HG03571 (cell line): ENCODE data around the gene PLCE1.

ENCODE experiments used
- ATAC-seq: cut with Tn5 transposase; IDR thresholded peaks from one replicate; pipeline ENCODE4 v1.9.1; 2021; ENCODE audit not compliant: unreplicated experiment

The PLCE1 gene

DNA sequence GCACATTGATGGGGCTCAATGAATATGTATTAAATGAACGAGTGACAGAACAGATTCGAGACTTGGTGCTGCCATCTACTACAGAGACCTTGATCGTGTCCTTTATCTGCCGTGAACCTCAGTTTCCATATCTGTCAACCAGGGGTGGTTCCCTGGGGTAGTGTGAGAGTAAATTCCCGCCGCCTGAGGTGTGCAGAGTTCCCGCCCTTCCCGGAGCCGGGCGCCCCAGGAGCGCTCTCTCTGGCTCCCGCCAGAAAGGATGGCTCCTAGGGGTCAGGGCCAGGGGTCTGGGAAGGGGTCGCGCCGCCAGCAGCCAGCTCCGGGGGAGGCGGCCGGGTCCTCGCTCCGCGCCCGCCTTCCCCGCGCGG is 333 bp upstream of the PLCE1 start:
- no peak for ATAC-seq

DNA sequence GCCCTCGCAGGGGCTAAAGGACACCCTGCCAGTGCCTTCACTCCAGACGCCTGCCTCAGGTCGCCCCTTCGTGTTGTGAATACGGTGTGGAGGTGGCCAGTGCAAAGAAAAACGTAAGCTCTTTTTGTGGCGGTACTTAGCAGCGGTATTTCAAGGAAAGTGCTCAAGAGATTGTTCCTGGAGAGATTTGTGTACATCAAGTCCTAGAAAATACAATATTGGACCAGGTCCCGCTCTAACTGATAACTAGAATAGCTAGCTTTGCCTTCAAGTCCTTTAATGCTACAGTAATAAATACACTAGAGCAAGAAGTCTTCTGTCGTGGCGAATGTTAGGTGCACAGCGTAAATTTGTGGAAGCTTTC is 689 bp downstream of the PLCE1 start:
- ATAC-seq, result no peak

DNA sequence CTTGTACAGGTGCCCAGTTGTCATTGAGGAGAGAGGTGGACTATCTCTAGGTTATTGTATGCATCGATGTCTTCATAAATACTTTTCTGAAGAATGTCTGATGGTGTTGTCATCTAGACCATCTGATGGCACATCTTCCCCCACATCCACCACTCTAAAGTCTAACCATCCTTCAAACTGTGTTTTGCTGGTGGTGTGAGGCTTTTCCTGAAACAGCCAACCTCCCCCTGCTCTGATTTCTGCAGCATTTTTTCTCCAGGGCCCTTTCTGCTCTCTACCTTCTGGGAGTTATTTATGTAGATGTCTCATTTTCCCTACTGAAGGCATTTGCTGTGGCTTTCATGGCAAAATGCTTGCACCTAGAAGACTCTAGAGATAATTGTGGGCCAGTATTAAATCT is 1.5 kb downstream of the PLCE1 start:
- ATAC-seq, result no peak

DNA sequence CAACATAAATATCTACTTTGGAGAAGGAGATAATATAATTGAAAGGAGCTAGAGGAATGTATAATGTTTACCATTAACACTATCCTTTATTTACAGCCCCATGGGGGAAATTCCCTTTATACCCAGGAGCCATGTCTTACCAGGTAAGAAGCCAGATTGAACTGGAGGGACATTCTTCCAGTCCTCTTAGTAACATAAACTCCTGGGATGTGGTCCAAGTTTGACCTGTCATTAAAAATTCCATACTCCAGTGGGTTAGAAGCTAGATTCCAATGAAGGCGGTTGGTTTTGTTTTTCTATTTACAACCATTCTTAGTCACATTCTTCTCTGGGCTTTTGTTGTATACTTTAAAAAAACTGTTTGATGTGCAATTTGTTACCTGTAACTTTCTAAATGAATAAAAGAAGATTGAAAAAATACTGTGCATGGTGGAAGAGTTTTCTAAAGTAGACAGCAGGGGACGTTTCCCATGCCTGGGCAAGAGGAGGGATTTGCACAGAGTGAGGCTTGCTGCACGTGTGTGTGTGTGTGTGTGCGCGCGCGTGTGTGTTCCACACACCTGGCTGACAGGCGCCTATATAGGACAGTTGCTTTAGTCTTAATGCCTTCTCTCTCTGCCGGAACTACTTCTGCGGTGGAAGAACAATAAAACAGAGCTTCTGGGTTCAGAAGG is 2.0 kb downstream of the PLCE1 start:
- ATAC-seq, result no peak

DNA sequence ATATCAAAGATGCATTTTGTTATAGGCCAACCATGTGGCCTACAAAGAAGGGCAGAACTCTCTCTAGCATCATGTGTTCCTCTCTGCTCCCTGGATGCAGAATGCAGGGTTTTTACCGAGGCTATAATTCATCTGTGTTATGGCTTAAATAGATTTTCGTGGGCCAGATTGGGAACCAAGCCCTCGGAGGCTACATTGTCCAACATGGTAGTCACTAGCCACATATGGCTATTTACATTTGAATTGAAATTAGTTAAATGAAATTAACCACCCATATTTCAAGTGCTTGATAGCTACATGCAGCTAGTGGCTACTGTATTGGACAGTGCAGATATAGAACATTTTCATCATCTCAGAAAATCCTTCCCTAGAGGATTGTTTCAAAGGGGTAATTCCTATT is 2.8 kb downstream of the PLCE1 start:
- no peak for ATAC-seq

DNA sequence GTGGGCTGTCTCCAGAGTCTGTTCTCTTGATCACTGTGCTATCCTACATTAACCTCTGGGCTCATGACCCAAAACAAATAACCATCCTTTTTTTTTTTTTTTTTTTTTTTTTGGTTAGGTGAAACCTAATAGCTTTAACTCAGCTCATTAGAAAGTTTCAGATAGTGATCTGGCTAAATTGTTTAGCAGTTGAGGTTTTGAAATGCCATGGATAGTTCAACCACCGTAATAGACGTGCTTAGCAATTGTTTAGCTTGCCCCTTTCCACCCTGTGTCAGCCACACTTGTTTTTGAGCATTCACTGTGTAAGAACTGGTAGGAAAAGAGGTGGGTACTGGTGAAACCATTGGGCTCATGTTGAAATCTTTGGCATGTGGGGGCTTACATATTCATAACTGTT is 3.8 kb downstream of the PLCE1 start:
- no peak for ATAC-seq

DNA sequence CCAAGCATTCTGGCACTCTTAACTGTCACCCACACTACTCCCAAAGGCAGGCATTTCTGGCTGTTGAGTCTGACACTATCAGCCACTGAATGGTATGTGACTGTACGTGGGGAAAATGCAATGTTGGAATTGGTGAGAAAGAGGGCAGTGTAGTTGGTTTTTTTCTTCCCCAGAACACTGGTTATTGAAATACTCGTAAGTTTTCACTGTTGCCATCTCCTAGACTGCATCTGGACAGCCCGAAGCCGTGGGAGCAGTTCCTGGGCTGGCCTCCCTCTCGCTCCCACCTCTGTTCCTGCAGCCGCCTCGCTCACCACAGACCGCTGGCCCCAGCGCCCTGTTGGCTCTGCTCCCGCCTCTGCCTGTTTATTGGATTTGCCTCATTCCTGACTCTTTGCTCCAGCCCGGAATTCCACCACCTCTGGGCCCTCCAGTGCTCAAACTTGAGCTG is 5.7 kb downstream of the PLCE1 start:
- ATAC-seq, result no peak

DNA sequence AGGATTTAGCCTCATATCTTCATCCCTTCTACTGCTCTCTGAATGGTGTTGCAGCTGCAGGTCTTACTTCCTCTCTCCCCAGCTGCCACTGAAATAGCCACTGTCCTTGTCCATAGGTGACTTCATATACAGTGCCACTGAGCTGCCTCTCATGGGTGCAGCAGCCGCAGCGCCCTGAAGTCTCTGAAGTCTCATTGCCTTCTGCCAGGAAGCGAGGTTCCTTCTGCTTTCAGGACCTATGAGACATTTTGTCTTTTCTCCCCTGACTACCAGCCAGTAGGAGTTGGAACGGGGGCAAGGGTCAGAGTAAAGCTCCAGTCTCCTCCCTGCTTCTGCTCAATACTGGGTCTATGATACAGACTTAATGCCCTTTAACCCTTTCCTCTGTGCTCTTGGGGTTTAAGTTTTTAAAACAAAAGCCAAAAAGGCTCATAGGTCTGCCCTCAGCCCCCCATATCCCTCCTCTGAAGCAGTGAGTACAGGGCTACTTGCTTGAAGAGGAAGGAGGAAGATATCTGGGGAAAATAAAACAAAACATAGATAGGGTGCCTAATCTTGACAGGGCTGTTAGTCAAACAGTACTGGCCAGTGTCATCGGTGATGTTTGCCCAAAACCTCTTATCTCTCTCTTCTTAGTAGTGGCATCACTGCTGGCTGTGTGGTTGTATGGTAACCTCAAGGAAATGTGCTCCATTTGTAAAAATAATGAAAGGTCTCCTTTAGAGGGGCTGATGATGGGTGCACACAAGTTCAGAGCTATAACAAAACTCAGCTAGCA is 7.1 kb downstream of the PLCE1 start:
- ATAC-seq, result no peak

DNA sequence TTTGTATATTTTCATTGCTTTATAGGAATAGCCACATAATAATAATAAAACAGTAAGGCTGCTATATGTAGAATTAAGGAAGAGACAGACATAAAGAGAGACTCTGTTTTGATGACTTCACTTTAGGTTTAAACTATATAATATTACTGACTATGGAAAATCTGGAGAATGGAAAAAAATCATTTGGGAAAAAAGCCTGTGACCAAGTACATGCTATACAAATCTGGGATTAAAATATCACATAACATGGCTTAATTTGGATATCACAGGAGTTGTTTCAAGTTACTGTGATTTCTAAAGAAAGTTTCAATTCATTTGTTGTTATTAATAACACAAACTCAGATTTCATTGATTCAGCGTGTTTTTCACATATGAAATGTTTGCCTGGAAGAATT is 7.7 kb downstream of the PLCE1 start:
- no peak for ATAC-seq

DNA sequence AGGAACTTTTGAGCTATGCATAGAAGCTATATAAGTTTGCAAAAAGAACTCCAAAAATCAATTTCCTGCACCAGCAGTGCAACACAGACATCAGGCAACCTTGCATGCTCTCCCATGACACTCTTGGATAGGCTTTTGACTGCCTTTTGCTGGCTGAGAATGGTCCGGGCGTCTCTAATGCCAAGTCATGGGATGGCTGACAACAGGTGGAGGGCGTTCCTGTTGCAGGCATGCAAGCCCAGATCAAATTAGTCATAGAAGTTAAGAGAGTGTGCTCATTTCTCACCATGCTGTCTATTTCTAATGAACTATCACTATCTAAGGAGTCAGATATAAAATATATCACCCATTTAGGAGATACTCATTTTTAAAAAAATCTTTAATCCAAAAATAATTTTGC is 8.4 kb downstream of the PLCE1 start:
- ATAC-seq, result no peak

DNA sequence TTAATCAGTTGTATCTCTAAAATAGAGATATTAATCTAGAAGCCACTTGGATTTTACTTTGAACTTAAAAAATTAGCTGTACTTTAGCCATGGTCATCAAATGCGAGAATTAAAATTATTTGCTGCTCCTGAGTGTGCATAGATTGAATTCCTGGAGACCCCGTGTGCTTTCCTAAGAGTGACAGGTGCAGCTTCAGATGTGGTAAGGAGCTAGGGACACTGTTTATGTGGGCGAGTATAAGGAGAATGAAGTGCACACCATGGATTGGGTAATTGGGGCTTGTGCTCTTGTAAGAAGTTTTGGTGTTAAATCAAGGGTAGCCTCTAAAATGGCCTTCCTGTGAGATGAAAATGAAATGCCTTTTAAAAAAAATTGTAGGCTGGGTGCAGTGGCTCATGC is 9.8 kb downstream of the PLCE1 start:
- ATAC-seq, result no peak

DNA sequence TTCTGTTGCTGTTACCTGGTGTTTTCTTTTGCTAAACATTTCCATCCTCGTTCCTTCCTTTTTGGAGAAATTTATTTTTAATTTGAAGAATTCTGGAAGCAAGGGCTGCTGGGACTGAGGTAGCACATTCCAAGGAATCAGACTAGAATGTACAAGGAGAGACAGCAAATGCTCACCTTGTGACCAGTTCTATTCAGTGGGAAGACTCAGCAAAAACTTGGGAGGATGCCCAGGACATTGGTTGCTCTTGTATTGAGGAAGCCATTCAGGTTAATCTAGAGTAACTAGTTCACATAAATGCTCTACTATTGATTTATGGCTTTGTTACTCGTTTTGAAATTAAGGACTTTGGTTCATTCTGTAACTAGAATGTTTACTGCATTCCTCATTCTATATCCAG is 11.3 kb downstream of the PLCE1 start:
- no peak for ATAC-seq

DNA sequence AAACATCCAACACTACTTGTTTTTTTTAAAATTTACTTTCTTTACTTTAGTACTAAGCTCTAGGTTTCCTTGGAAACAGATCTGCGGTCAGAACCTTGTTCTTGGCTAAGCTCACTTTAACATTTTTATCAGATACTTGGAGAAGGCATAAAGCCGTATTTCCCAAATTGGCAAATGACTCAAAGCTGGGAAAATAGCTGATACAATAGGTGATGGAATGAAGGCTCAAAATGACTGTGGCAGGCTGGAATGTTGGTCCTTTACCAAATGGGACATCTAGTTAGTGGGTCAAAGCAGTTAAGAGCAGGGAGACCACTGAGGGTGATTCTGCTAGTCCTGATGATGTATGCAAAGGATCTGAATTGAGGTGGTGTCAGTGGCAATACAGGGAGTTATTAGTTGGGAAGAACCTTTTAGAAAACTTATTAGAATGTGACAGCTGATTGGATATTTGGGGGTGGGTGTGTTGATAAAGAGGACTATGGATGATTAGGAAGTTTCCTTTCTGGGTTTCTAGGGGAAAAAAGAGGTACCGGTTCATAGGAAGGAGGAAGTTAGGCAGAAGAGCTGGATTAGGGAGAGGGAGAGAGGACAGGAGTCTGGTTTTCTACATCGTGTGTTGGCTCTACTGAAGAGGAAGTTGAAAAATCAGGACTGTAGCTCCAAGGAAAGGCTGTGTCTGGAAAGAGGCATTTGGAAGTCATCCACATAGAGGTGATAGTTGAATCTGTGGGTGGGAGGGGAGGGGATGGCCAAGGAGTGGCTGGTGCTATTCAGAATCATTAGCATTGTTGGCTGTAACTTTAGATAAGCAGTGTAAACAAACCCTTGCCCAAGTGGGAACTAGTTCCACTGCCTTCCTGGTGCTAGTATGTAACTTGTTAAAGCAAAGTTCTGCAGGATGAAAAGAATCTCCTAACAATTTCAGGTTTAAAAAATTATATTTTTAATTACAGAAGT is 13.1 kb downstream of the PLCE1 start:
- ATAC-seq, result no peak

DNA sequence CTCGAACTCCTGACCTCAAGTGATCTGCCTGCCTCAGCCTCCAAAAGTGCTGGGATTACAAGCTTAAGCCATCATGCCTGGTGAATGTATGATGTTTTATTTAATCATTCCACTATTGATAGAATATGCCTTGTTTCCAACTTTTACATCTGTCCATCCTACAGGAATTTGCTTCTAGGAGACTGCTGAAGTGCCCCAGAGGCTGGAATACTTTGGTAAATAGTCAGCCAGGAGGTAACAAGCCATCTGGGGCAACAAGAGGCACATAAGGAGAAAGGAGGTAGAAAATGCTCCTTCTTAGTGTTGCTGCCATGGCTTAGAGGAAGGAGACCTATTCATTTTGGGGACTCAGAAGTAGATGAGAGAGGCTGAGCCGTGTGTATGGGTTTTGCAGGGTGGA is 14.8 kb downstream of the PLCE1 start:
- ATAC-seq, result no peak

DNA sequence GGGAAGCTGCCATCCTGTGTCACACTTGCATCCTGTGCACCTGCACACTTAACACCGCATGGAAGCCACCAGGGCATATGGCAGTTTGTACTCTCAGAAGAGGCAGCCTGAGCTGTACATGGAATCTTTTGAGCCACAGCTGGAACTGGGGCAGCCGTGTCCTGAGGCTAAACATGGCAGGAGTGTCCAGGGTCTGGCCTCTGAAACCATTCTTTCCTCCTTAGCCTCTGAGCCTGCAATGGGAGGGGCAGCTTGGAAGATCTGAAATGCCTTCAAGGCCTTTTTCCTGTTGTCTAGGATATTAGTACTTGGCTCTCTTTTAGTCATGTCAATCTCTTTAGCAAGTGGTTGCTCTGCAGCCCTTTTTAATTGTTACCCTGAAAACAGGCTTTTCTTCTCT is 16.4 kb downstream of the PLCE1 start:
- ATAC-seq, result no peak

DNA sequence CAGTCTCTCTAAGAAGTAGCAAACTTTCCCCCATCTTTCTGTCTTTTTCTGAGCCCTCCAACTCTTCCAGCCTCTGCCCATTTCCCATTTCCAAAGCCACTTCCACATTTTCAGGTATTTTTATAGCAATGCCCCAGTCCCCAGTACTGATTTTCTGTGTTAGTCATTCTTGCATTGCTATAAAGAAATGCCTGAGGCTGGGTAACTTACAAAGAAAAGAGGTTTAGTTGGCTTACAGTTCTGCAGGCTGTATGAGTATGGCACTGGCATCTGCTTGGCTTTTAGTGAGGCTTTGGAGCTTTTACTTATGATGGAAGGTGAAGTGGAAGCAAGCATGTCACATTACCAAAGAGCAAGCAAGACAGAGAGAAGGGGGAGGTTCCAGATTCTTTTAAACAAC is 17.2 kb downstream of the PLCE1 start:
- no peak for ATAC-seq

DNA sequence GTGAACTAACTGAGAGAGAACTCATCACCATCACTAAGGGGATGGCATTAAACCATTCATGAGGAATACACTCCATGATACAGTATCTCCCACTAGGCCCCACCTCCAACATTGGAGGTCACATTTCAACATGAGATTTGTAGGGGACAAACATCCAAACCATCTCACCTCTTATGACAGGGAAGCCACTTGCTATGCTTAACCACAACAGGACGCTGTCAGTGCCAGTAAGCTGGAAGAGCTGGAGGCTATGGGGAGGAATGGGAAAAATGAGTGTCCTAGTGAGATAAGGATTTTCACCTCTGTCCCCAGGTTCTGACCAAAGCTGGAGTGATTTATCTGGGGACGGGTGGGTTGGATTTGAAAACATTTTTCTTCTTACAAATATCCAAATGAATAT is 17.6 kb downstream of the PLCE1 start:
- ATAC-seq, result no peak

DNA sequence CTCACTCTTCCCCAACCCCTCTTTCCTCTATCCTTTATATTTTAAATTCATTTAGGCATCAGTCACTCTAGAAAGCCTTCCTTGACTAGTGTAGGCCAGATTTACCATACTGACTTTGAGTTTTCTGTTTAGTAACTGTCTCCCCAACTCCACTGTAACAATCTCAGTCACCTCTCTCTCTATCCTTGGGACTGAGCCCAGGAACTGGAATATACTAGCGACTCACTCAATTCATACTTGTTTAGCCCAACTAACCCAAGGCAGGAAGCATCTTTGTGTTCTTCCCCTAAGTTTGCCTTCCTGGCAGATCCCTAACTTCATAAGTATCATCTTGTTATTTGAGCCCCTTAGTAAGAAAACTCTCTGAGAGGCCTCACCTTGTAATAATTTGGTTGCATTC is 19.1 kb downstream of the PLCE1 start:
- no peak for ATAC-seq

DNA sequence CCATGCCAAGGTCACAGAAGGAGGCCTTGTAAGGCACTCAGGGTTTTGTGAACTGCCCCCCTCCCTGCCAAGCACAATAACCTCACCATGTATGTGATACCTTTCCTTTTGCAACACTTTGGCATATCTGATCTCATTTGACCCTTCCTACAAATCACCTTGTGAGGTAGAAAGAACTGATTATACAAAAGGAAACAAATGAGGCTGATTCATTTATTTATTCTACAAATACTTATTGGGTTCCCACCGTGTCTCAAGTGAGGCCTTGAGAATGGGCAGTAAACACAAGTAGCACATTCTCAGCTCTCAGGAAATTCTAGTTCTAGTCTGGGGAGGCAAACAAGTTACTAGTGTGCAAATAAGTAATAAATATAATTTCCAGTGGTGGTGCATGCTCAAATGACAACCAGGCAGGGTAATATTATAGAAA is 19.6 kb downstream of the PLCE1 start:
- no peak for ATAC-seq

DNA sequence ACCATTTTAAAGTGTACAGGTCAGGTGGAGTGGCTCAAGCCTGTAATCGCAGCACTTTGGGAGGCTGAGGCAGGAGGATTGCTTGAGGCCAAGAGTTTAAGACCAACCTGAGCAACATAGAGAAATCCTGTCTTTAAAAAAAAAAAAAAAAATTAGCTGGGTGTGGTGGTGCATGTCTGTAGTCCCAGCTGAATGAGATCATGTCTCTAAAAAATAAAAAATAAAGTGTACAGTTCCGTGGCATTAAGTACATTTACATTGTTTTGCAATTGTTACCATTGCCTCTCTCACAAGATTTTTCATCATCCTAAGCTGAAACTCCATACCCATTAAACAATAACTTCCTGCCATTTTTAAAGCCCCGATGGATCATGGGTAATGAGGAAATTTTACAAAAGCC is 20.6 kb downstream of the PLCE1 start:
- no peak for ATAC-seq
